IPS-20b (cell line): Measurements from ENCODE around the gene NT5DC3.

Source experiments
- H3K27ac ChIP-seq: one replicate; pipeline ENCODE4 v1.5.1; 2013; ENCODE audit warnings: low read length
- H3K27me3 ChIP-seq: 2 replicates; pipeline ENCODE4 v1.6.1; 2013; ENCODE audit warnings: mild to moderate bottlenecking, low read length, inconsistent platforms; ENCODE audit not compliant: insufficient read depth
- H3K36me3 ChIP-seq: 2 replicates; pipeline ENCODE4 v1.6.1; 2013; ENCODE audit warnings: low read depth, mild to moderate bottlenecking, inconsistent platforms, low read length, moderate library complexity; ENCODE audit not compliant: insufficient read depth
- H3K4me1 ChIP-seq: 2 replicates; pipeline ENCODE4 v1.6.1; 2013; ENCODE audit warnings: mild to moderate bottlenecking, control low read depth, inconsistent platforms, low read length, moderate library complexity; ENCODE audit not compliant: insufficient read depth
- H3K4me3 ChIP-seq: 2 replicates; pipeline ENCODE4 v1.5.1; 2013; ENCODE audit warnings: mild to moderate bottlenecking, low read length, inconsistent platforms
- H3K9ac ChIP-seq: 2 replicates; pipeline ENCODE4 v1.6.1; 2013; ENCODE audit warnings: low read depth, mild to moderate bottlenecking, inconsistent platforms, low read length, moderate library complexity
- H3K9me3 ChIP-seq: 2 replicates; pipeline ENCODE4 v1.6.1; 2013; ENCODE audit warnings: mild to moderate bottlenecking, low read depth, low read length, inconsistent platforms; ENCODE audit not compliant: insufficient read depth

Gene NT5DC3

DNA sequence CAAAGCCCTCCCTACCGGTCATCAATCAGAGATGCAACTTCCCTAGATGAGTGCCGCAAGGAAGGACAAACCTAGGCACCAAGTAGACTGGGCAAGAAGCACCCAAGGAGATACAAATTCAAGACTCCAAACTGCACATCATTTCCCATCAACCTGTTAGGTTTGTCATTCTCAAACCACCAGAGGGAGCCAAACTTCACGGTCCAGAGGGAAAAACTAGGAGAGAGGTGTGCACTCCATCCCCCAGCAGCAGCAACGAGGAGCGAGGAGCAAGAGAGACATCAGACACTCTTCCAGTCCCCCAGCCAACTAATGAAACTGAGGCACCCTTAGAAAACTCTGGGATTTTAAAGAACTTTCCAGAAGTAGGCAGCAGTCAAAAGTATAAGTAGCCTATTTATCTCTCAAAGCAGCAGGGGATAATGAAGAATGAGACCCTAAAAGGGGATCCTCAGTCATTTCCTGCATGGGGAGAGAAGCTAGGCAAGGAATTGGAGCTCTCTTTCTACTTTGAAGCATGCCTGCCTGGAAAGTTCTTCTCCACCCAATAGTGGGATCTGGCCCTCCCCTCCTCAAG is 37.0 kb upstream of the NT5DC3 start:
- Histone ChIP-seq H3K4me3 (no peak overlapping the region; the same call in 1 of the 2 replicates), H3K36me3 (no peaks in the 10 kb centered on the region), H3K9ac (no peak overlapping the region), H3K9me3 (no peaks in the 10 kb centered on the region), H3K27ac (no peak overlapping the region), H3K27me3 (0 out of 2 replicates have a peak, but pooled peaks cover 7% of the 10 kb centered on the region), H3K4me1 (no peaks in the 10 kb centered on the region)

DNA sequence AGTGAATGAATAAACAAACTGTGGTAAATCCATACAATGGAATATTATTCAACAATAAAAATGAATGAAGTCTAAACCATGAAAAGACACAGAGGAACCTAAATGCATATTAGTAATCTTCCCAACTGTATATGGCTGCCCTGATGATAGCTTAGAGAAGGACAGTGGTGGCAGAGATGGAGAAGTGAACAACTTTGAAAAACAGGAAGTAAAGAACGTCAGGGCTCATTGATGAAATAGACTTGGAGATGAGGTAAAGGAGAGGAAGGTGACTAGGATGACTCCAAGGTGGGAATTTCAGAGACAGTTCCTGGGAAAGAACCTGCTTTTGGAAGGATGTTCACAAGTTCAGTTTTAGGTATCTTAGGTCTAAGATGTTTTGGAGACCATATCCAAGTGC is 36.3 kb upstream of the NT5DC3 start:
- H3K4me3 ChIP-seq: no peak overlapping the region
- H3K36me3 ChIP-seq: no peaks in the 10 kb centered on the region
- H3K27me3 ChIP-seq: 0 out of 2 replicates have a peak, but pooled peaks cover 7% of the 10 kb centered on the region
- no peaks in the 10 kb centered on the region for H3K9me3 ChIP-seq
- no peak overlapping the region for H3K27ac ChIP-seq
- no peak overlapping the region for H3K9ac ChIP-seq
- no peaks in the 10 kb centered on the region for H3K4me1 ChIP-seq

DNA sequence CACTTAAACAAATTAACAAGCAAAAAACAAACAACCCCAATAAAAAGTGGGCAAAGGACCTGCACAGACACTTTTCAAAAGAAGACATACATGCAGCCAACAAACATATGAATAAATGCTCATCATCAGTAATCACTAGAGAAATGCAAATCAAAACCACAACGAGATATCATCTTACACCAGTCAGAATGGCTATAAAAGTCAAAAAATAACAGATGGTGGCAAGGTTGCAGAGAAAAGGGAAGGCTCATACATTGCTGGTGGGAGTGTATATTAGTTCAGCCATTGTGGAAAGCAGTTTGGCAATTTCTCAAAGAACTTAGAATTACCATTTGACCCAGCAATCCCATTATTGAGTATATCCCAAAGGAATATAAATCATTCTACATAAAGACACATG is 34.6 kb upstream of the NT5DC3 start:
- Histone ChIP-seq H3K4me3 (no peak overlapping the region), H3K4me1 (no peaks in the 10 kb centered on the region), H3K27ac (no peak overlapping the region), H3K9ac (no peak overlapping the region), H3K27me3 (0 out of 2 replicates have a peak, but pooled peaks cover 7% of the 10 kb centered on the region), H3K9me3 (no peaks in the 10 kb centered on the region), H3K36me3 (no peaks in the 10 kb centered on the region)

DNA sequence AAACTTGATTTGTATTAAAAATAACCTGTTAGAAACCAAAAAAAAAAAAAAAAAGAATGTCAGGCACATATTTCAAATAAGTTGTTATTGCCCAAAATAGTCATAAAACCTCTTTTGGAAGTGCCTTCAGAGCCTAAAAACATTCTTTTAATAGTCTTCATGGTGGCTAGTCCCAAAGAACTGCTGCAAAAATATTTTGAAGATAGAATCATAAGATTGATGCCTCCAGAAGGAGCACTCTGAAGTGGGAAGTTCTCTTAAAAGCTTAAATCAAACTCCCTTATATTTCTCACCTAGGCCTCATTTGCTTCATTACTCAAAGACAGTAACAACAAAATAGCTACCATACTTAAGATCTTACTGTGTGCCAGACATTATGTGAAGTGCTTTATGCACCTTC is 27.2 kb upstream of the NT5DC3 start:
- Histone ChIP-seq H3K27ac (no peak overlapping the region), H3K27me3 (no peaks in the 10 kb centered on the region), H3K36me3 (no peaks in the 10 kb centered on the region), H3K9me3 (no peaks in the 10 kb centered on the region), H3K4me1 (no peaks in the 10 kb centered on the region), H3K9ac (no peak overlapping the region), H3K4me3 (no peak overlapping the region)

DNA sequence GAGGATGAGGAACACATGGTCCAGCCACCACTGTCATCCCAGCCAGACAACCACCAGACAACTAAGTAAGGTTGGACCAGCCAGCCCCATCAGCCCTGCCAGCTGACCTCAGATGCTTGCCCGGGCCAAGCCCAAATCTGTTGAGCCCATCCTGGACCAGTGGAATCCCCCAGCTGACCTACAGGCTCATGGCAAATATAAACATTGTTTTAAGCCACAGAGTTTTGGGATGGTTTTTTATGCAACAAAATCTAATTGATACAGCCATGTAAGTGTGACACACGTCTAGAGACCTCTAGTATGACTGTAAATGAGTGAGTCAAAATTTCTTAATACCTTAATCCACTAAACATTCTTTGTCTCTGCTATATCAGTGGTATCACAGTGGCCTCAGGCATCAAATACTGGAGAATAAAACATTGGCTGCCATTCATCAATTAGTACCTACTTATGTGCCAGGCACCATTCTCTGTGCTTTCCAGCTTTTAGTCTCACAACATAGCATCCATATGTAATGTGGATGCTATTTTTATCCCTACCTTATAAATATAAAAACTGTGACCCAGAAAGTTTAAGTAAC is 24.2 kb upstream of the NT5DC3 start:
- Histone ChIP-seq H3K4me1 (no peaks in the 10 kb centered on the region), H3K9ac (no peak overlapping the region), H3K36me3 (no peaks in the 10 kb centered on the region), H3K9me3 (no peaks in the 10 kb centered on the region), H3K4me3 (no peak overlapping the region), H3K27ac (no peak overlapping the region), H3K27me3 (no peaks in the 10 kb centered on the region)

DNA sequence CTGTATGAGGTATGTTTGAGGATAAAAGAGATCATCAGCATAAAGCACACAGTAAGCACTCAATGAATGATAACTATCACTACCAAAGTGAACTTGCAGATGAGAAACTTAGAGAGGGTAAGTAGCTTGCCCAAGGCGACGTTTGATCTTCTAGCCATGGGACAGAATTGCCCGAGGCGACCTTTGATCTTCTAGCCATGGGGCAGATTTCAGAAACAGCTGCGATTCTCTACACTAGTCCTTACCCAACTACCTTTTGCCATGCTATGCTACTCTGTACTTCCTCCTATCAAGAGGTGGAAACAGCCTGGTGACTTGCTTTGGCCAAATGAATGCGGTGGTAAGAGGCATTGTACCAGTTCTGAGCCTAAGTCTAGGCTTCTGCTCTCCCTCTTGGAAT is 23.7 kb upstream of the NT5DC3 start:
- H3K4me1 ChIP-seq: no peaks in the 10 kb centered on the region
- no peaks in the 10 kb centered on the region for H3K27me3 ChIP-seq
- H3K36me3 ChIP-seq: no peaks in the 10 kb centered on the region
- no peaks in the 10 kb centered on the region for H3K9me3 ChIP-seq
- no peak overlapping the region for H3K27ac ChIP-seq
- no peak overlapping the region for H3K9ac ChIP-seq
- H3K4me3 ChIP-seq: no peak overlapping the region

DNA sequence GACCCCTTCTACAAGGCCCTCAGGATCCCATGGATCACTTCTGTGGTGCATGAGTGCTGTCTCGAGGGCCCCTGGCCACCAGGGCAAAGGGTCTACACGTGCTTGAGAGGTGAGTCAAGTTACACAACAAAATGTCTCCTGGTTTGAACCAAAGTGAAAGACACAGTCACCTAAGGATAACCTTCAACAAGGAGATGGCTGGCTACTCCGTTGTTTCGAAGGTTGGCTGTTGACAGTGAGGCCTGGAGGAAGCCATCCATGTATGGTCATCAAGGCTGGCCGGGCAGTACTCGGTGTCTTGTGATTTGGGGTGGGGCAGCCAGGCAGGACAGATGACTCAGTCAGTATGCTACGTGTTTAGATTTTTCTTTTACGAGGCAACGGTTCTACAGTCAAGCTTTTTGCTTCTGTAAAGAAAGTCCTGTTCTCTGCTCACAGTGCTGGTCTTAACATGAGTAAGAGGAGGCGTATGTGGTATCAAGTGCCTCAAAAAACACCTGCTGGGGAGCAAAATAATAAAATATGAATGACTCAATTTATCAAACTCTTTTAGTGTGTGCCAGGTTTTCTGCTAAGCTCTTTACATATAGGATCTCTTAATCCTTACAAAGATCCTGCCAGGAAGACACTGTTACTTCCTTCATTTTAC is 18.0 kb upstream of the NT5DC3 start:
- Histone ChIP-seq H3K36me3 (no peaks in the 10 kb centered on the region), H3K27ac (no peak overlapping the region), H3K4me3 (no peak overlapping the region), H3K27me3 (no peaks in the 10 kb centered on the region), H3K9me3 (no peaks in the 10 kb centered on the region), H3K9ac (no peak overlapping the region), H3K4me1 (no peaks in the 10 kb centered on the region)

DNA sequence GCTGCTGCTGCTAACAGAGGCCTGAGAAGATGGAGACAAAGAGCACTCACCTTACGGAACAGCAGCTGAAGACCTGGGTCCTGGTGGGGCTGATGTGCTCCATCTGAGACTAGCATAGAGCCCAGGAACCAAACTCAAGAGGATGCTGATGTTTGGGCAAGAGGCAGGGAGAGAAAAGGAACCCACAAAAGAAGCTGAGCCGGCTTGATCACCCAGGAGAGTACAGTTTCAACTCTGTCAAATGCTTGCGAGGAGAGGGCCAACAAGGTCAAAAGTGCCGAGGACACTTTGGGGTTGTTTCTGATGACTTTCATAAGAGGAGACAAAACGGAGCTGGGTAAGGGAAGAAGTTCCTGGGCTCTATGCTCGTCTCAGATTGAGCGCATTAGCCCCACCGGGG is 17.3 kb upstream of the NT5DC3 start:
- Histone ChIP-seq H3K9ac (no peak overlapping the region), H3K27me3 (no peaks in the 10 kb centered on the region), H3K36me3 (no peaks in the 10 kb centered on the region), H3K4me1 (no peaks in the 10 kb centered on the region), H3K27ac (no peak overlapping the region), H3K4me3 (no peak overlapping the region), H3K9me3 (no peaks in the 10 kb centered on the region)

DNA sequence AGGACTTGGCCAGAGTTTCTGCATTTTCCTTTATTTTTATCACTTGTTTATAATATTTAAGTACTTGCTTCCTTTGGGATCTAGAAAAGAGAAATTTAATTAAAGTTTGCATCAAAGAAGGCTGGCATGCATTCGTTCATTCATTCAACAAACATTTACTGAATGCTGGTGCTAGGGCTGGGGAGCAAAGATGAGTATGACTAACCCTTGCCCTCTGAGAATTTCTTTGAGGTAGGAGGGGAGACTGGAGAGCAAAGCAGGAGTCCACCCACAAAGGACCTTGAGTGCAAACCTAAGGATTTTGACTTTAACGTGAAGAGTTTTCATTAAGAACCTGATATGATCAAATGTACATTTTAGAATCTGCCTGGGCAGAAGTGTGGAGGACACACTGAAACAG is 16.1 kb upstream of the NT5DC3 start:
- H3K4me3 ChIP-seq: no peak overlapping the region

DNA sequence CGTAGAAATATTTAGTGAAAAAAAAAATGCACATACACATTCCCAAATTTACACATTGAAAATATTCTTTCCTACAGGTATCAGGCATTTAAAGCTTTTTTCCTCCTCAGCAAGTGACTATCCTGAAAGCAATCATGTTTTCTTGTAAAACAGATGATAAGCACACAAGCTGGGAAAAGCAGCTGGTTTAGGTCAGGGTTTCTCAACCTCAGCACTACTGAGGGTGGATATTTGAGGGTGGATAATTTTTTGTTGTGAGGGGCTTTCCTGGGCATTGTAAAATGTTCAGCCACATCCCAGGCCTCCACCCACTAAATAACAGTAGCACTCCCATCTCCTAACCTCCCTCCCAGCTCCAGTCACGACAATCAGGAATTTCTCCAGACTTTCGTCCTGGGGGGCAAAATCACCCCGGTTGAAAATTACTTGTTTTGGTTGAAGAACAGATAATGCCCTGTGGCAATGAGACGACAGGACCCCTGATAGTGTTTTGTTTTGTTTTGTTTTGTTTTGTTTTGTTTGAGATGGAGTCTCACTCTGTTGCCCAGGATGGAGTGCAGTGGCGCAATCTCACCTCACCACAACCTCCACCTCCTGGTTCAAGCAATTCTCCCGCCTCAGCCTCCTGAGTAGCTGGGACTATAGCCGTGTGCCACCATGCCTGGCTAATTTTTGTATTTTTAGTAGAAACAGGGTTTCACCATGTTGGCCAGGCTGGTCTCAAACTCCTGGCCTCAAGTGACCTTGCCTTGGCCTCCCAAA is 15.0 kb upstream of the NT5DC3 start:
- Histone ChIP-seq H3K27ac (no peak overlapping the region), H3K27me3 (no peaks in the 10 kb centered on the region), H3K9ac (no peak overlapping the region), H3K36me3 (no peaks in the 10 kb centered on the region), H3K4me1 (no peaks in the 10 kb centered on the region), H3K4me3 (no peak overlapping the region), H3K9me3 (no peaks in the 10 kb centered on the region)

More for the DNA sequence above, 16.1 kb upstream of the NT5DC3 start:
- Histone ChIP-seq H3K4me1 (no peaks in the 10 kb centered on the region), H3K9me3 (no peaks in the 10 kb centered on the region), H3K27me3 (no peaks in the 10 kb centered on the region), H3K27ac (no peak overlapping the region), H3K9ac (no peak overlapping the region), H3K36me3 (no peaks in the 10 kb centered on the region)

DNA sequence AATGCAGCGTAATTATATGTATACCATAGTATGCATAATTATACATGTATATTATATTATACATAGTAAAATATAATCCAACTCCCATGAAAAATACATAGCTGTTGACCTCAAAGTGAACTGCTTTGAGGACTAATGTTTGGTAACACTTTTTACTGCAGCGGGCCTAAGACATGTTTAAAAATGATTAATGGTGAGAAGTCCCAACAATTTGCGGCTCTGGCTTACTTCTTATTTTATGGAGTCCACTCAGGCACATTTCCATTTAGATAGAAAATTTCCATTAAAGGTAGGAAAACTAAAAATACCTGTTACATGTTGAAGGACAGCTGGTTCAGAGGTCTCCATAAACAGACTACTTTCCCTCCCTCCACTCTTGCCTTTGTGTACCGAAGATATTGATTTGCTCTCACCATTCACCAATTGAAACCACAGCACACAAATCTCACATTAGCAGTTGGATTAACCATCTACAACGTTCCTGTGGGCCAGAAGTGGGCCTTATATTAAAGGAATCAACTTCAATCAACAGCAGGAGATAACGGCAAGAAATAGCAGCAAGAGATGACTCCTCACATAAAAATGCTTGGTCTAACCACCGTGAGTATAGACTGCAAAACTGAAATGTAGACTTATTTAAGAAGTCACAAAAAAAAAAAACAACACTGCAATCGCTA is 14.1 kb upstream of the NT5DC3 start:
- Histone ChIP-seq H3K9ac (no peak overlapping the region), H3K36me3 (no peaks in the 10 kb centered on the region), H3K27me3 (no peaks in the 10 kb centered on the region), H3K9me3 (no peaks in the 10 kb centered on the region), H3K27ac (no peak overlapping the region), H3K4me1 (no peaks in the 10 kb centered on the region), H3K4me3 (no peak overlapping the region)
